GM23338 (cell line): ENCODE data around the gene ABCC5. TPM values are rescaled to one million over a fixed set of nuclear protein-coding genes. Genes with fewer than 3 reads are reported as not detected.
A peak's percentile ranks its signal among the peaks of the same experiment; 100 is the strongest.

Experiments used
- ATAC-seq: fragments of 200-7000 bp; cut with Tn5 transposase; 3 replicates; pipeline ENCODE4 v1.9.1; 2020
- DNase-seq: peaks from one replicate; pipeline ENCODE4 v3.0.0-alpha.2; 2015; ENCODE audit warnings: low spot score
- H2AFZ ChIP-seq: fragments of 200-600 bp; sonication (generic); 2 replicates; pipeline ENCODE4 v1.8.0; 2016; ENCODE audit warnings: antibody characterized with exemption, mild to moderate bottlenecking, moderate library complexity
- H3F3A ChIP-seq: fragments of 200-600 bp; sonication (generic); replicated peaks from 2 replicates; pipeline ENCODE4 v1.8.0; 2017; ENCODE audit warnings: antibody characterized with exemption, mixed run types, low read depth
- H3K27ac ChIP-seq: fragments of 200-600 bp; sonication (generic); 2 replicates; pipeline ENCODE4 v1.6.1; 2016; ENCODE audit warnings: low read depth
- H3K27me3 ChIP-seq: fragments of 200-600 bp; sonication (generic); 2 replicates; pipeline ENCODE4 v1.8.0; 2016; ENCODE audit warnings: mild to moderate bottlenecking, mixed run types, moderate library complexity; ENCODE audit not compliant: insufficient read depth
- H3K36me3 ChIP-seq: fragments of 200-600 bp; sonication (generic); 2 replicates; pipeline ENCODE4 v1.8.0; 2016; ENCODE audit warnings: mild to moderate bottlenecking; ENCODE audit not compliant: insufficient read depth
- H3K4me1 ChIP-seq: fragments of 200-600 bp; sonication (generic); 2 replicates; pipeline ENCODE4 v1.8.0; 2016; ENCODE audit warnings: mild to moderate bottlenecking, moderate library complexity; ENCODE audit not compliant: insufficient read depth
- H3K4me2 ChIP-seq: fragments of 200-600 bp; sonication (generic); 2 replicates; pipeline ENCODE4 v1.7.1; 2017; ENCODE audit warnings: mixed run types
- H3K4me3 ChIP-seq: fragments of 200-600 bp; sonication (generic); 2 replicates; pipeline ENCODE4 v1.6.1; 2016; ENCODE audit warnings: mixed run types
- H3K79me2 ChIP-seq: fragments of 200-600 bp; sonication (generic); replicated peaks from 2 replicates; pipeline ENCODE4 v1.8.0; 2017; ENCODE audit warnings: mild to moderate bottlenecking; ENCODE audit not compliant: insufficient read depth
- H3K9me2 ChIP-seq: fragments of 200-600 bp; sonication (generic); 2 replicates; pipeline ENCODE4 v1.8.0; 2017; ENCODE audit not compliant: insufficient read depth
- H4K20me1 ChIP-seq: fragments of 200-600 bp; sonication (generic); replicated peaks from 2 replicates; pipeline ENCODE4 v1.8.0; 2017; ENCODE audit warnings: mild to moderate bottlenecking; ENCODE audit not compliant: insufficient read depth
- H3K27ac Mint-ChIP-seq: 2 replicates; pipeline ENCODE4 v1.8.0; 2020; ENCODE audit warnings: inconsistent platforms, mild to moderate bottlenecking, moderate library complexity, mixed read lengths
- H3K27me3 Mint-ChIP-seq: 3 replicates; pipeline ENCODE4 v1.8.0; 2022; ENCODE audit warnings: low read depth, mild to moderate bottlenecking, moderate library complexity, mixed read lengths, inconsistent platforms; ENCODE audit not compliant: insufficient read depth, poor library complexity
- H3K36me3 Mint-ChIP-seq: 3 replicates; pipeline ENCODE4 v1.8.0; 2021; ENCODE audit warnings: low read depth, mild to moderate bottlenecking, inconsistent platforms, moderate library complexity, mixed read lengths
- H3K4me1 Mint-ChIP-seq: 3 replicates; pipeline ENCODE4 v1.8.0; 2020; ENCODE audit warnings: mild to moderate bottlenecking, inconsistent platforms, mixed read lengths
- H3K4me3 Mint-ChIP-seq: 3 replicates; pipeline ENCODE4 v1.8.0; 2021; ENCODE audit warnings: moderate library complexity, mild to moderate bottlenecking, inconsistent platforms, mixed read lengths
- H3K9me3 Mint-ChIP-seq: 3 replicates; pipeline ENCODE4 v1.8.0; 2020; ENCODE audit warnings: moderate library complexity, mild to moderate bottlenecking, inconsistent platforms, mixed read lengths
- CREB1 ChIP-seq: fragments of 250-450 bp; sonication (Bioruptor Pico); IDR thresholded peaks from 2 replicates; pipeline ENCODE4 v1.5.0; 2020; ENCODE audit warnings: low read depth, mild to moderate bottlenecking, moderate library complexity
- EZH2 ChIP-seq: fragments of 200-600 bp; sonication (generic); IDR thresholded peaks from one replicate; pipeline ENCODE4 v1.8.0; 2017; ENCODE audit warnings: antibody characterized with exemption, mild to moderate bottlenecking, low read depth; ENCODE audit not compliant: unreplicated experiment
- EZH2phosphoT487 ChIP-seq: fragments of 200-600 bp; sonication (generic); IDR thresholded peaks from one replicate; pipeline ENCODE4 v1.8.1; 2018; ENCODE audit warnings: antibody characterized with exemption; ENCODE audit not compliant: unreplicated experiment
- JUNB ChIP-seq: IDR thresholded peaks from one replicate; pipeline ENCODE4 v1.6.1; 2016; ENCODE audit warnings: antibody characterized with exemption; ENCODE audit not compliant: unreplicated experiment
- NANOG ChIP-seq: IDR thresholded peaks from 2 replicates; pipeline ENCODE4 v1.6.1; 2016; ENCODE audit warnings: antibody characterized with exemption, borderline replicate concordance
- POLR2AphosphoS5 ChIP-seq: IDR thresholded peaks from 2 replicates; pipeline ENCODE4 v1.6.1; 2016; ENCODE audit warnings: antibody characterized with exemption, low read depth
- STAT1 ChIP-seq: IDR thresholded peaks from one replicate; pipeline ENCODE4 v1.6.1; 2016; ENCODE audit warnings: antibody characterized with exemption; ENCODE audit not compliant: unreplicated experiment
- ZNF114 ChIP-seq: fragments of 250-450 bp; sonication (Bioruptor Pico); IDR thresholded peaks from 2 replicates; pipeline ENCODE4 v1.5.0; 2020; ENCODE audit warnings: mild to moderate bottlenecking, moderate library complexity
- ZNF331 ChIP-seq: fragments of 250-450 bp; sonication (Bioruptor Pico); IDR thresholded peaks from 2 replicates; pipeline ENCODE4 v1.5.0; 2020; ENCODE audit warnings: low read depth, mild to moderate bottlenecking, moderate library complexity
- polyA plus RNA-seq: library from polyadenylated mRNA; unstranded; fragments of >200 nt; fragmentation: Nextera tagmentation; extraction: Ambion mirVana; gene quantifications from 2 replicates; pipeline ENCODE4 v1.2.1, GENCODE V29; 2016
- total RNA-seq: library from RNA; depleted of rRNA; stranded (reverse); fragments of >200 nt; shearing (Covaris generic); gene quantifications from 2 replicates; pipeline ENCODE4 v1.2.3, GENCODE V29; 2014
- TF ChIP-seq, protein P1 (sequence below), 2 experiments: fragments of 200-600 bp in 1 of 2; sonication (generic) in 1 of 2; conservative IDR thresholded peaks; 2 replicates each; pipeline versions ENCODE4 v1.5.1 to v1.6.1; 2016 to 2017; ENCODE audit warnings: antibody characterized with exemption in 2 of 2, low read depth in 2 of 2, mild to moderate bottlenecking in 2 of 2, moderate library complexity in 1 of 2
- TF ChIP-seq, protein P2 (sequence below): IDR thresholded peaks from one replicate; pipeline ENCODE4 v1.6.1; 2018; ENCODE audit warnings: antibody characterized with exemption; ENCODE audit not compliant: unreplicated experiment
- TF ChIP-seq, protein P3 (sequence below): fragments of 250-450 bp; sonication (Bioruptor Pico); IDR thresholded peaks from 2 replicates; pipeline ENCODE4 v1.5.0; 2020; ENCODE audit warnings: mild to moderate bottlenecking, moderate library complexity
- TF ChIP-seq, protein P4 (sequence below): IDR thresholded peaks from 2 replicates; pipeline ENCODE4 v1.6.1; 2016; ENCODE audit warnings: antibody characterized with exemption

ABCC5 gene
- total and polyA plus RNA-seq, 2 experiments from 2014 or later, result 14.0 to 39.9 TPM

DNA sequence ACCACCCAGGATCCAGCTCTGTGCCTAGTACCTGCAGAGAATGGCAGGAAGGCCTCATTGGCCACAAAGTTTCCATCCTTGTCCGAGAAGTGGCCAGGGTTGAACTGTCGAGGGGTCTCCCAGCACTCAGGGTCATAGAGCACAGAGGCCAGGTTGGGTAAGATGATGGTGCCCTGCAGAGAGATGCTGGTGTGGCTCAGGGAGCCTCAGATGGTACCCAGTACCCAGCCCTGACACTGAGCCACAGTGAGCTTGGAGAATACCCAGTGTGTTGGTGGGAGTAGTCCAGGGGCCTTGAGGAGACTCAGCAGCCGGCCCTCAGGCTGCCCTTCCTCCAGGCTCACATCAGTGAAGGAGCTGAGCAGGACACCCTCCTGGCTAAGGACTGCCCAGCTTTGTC lies 121.5 kb downstream of the ABCC5 start:
- H3K27ac ChIP-seq, result no peak overlapping the region
- Mint-ChIP-seq H3K4me3 (no peak overlapping the region), H3K4me1 (peaks cover 15% of the 10 kb centered on the region), H3K27ac (no peak overlapping the region), H3K36me3 (0 out of 3 replicates have a peak, but pooled peaks cover 3% of the 10 kb centered on the region), H3K27me3 (peaks cover 15% of the 10 kb centered on the region), H3K9me3 (peaks cover 8% of the 10 kb centered on the region)
- no peak overlapping the region for H3K4me2 ChIP-seq
- no peaks in the 10 kb centered on the region for H4K20me1 ChIP-seq
- no peak for ATAC-seq
- H3K9me2 ChIP-seq, result no peaks in the 10 kb centered on the region
- DNase-seq, result no peak
- peaks cover 5% of the 10 kb centered on the region; the same call in 1 of the 2 replicates for H3K4me1 ChIP-seq
- no peaks in the 10 kb centered on the region for H3K27me3 ChIP-seq
- no peaks in the 10 kb centered on the region for H3F3A ChIP-seq
- H2AFZ ChIP-seq, result peak overlapping the region; percentile 33; the same call in 1 of the 2 replicates
- no peaks in the 10 kb centered on the region for H3K36me3 ChIP-seq
- H3K79me2 ChIP-seq, result no peaks in the 10 kb centered on the region
- TF ChIP-seq CREB1 (CRISPR knock-in tag) (no peak), JUNB (no peak), EZH2 (no peak), NANOG (no peak), POLR2AphosphoS5 (no peak), EZH2phosphoT487 (no peak), ZNF331 (CRISPR knock-in tag) (no peak), ZNF114 (CRISPR knock-in tag) (no peak), STAT1 (no peak)
- TF ChIP-seq, protein P1, sequence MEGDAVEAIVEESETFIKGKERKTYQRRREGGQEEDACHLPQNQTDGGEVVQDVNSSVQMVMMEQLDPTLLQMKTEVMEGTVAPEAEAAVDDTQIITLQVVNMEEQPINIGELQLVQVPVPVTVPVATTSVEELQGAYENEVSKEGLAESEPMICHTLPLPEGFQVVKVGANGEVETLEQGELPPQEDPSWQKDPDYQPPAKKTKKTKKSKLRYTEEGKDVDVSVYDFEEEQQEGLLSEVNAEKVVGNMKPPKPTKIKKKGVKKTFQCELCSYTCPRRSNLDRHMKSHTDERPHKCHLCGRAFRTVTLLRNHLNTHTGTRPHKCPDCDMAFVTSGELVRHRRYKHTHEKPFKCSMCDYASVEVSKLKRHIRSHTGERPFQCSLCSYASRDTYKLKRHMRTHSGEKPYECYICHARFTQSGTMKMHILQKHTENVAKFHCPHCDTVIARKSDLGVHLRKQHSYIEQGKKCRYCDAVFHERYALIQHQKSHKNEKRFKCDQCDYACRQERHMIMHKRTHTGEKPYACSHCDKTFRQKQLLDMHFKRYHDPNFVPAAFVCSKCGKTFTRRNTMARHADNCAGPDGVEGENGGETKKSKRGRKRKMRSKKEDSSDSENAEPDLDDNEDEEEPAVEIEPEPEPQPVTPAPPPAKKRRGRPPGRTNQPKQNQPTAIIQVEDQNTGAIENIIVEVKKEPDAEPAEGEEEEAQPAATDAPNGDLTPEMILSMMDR (conservative IDR thresholded peaks at IDR 0.05; ENCODE audit: low read depth in 2 of 2), result no peak
- TF ChIP-seq, protein P2, sequence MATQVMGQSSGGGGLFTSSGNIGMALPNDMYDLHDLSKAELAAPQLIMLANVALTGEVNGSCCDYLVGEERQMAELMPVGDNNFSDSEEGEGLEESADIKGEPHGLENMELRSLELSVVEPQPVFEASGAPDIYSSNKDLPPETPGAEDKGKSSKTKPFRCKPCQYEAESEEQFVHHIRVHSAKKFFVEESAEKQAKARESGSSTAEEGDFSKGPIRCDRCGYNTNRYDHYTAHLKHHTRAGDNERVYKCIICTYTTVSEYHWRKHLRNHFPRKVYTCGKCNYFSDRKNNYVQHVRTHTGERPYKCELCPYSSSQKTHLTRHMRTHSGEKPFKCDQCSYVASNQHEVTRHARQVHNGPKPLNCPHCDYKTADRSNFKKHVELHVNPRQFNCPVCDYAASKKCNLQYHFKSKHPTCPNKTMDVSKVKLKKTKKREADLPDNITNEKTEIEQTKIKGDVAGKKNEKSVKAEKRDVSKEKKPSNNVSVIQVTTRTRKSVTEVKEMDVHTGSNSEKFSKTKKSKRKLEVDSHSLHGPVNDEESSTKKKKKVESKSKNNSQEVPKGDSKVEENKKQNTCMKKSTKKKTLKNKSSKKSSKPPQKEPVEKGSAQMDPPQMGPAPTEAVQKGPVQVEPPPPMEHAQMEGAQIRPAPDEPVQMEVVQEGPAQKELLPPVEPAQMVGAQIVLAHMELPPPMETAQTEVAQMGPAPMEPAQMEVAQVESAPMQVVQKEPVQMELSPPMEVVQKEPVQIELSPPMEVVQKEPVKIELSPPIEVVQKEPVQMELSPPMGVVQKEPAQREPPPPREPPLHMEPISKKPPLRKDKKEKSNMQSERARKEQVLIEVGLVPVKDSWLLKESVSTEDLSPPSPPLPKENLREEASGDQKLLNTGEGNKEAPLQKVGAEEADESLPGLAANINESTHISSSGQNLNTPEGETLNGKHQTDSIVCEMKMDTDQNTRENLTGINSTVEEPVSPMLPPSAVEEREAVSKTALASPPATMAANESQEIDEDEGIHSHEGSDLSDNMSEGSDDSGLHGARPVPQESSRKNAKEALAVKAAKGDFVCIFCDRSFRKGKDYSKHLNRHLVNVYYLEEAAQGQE, result no peak
- TF ChIP-seq, protein P3, sequence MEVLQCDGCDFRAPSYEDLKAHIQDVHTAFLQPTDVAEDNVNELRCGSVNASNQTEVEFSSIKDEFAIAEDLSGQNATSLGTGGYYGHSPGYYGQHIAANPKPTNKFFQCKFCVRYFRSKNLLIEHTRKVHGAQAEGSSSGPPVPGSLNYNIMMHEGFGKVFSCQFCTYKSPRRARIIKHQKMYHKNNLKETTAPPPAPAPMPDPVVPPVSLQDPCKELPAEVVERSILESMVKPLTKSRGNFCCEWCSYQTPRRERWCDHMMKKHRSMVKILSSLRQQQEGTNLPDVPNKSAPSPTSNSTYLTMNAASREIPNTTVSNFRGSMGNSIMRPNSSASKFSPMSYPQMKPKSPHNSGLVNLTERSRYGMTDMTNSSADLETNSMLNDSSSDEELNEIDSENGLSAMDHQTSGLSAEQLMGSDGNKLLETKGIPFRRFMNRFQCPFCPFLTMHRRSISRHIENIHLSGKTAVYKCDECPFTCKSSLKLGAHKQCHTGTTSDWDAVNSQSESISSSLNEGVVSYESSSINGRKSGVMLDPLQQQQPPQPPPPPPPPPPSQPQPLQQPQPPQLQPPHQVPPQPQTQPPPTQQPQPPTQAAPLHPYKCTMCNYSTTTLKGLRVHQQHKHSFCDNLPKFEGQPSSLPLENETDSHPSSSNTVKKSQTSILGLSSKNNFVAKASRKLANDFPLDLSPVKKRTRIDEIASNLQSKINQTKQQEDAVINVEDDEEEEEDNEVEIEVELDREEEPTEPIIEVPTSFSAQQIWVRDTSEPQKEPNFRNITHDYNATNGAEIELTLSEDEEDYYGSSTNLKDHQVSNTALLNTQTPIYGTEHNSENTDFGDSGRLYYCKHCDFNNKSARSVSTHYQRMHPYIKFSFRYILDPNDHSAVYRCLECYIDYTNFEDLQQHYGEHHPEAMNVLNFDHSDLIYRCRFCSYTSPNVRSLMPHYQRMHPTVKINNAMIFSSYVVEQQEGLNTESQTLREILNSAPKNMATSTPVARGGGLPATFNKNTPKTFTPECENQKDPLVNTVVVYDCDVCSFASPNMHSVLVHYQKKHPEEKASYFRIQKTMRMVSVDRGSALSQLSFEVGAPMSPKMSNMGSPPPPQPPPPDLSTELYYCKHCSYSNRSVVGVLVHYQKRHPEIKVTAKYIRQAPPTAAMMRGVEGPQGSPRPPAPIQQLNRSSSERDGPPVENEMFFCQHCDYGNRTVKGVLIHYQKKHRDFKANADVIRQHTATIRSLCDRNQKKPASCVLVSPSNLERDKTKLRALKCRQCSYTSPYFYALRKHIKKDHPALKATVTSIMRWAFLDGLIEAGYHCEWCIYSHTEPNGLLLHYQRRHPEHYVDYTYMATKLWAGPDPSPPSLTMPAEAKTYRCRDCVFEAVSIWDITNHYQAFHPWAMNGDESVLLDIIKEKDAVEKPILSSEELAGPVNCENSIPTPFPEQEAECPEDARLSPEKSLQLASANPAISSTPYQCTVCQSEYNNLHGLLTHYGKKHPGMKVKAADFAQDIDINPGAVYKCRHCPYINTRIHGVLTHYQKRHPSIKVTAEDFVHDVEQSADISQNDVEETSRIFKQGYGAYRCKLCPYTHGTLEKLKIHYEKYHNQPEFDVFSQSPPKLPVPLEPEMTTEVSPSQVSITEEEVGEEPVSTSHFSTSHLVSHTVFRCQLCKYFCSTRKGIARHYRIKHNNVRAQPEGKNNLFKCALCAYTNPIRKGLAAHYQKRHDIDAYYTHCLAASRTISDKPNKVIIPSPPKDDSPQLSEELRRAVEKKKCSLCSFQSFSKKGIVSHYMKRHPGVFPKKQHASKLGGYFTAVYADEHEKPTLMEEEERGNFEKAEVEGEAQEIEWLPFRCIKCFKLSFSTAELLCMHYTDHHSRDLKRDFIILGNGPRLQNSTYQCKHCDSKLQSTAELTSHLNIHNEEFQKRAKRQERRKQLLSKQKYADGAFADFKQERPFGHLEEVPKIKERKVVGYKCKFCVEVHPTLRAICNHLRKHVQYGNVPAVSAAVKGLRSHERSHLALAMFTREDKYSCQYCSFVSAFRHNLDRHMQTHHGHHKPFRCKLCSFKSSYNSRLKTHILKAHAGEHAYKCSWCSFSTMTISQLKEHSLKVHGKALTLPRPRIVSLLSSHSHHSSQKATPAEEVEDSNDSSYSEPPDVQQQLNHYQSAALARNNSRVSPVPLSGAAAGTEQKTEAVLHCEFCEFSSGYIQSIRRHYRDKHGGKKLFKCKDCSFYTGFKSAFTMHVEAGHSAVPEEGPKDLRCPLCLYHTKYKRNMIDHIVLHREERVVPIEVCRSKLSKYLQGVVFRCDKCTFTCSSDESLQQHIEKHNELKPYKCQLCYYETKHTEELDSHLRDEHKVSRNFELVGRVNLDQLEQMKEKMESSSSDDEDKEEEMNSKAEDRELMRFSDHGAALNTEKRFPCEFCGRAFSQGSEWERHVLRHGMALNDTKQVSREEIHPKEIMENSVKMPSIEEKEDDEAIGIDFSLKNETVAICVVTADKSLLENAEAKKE (CRISPR knock-in tag), result no peak
- TF ChIP-seq, protein P4, sequence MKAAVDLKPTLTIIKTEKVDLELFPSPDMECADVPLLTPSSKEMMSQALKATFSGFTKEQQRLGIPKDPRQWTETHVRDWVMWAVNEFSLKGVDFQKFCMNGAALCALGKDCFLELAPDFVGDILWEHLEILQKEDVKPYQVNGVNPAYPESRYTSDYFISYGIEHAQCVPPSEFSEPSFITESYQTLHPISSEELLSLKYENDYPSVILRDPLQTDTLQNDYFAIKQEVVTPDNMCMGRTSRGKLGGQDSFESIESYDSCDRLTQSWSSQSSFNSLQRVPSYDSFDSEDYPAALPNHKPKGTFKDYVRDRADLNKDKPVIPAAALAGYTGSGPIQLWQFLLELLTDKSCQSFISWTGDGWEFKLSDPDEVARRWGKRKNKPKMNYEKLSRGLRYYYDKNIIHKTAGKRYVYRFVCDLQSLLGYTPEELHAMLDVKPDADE, result no peak
- H3K4me3 ChIP-seq, result no peak overlapping the region
